DOHH2 (cell line): ENCODE data around the gene PGAM2.

Source experiments
- EZH2phosphoT487 ChIP-seq: fragments of 200-600 bp; sonication (generic); IDR thresholded peaks from 2 replicates; pipeline ENCODE4 v1.6.1; 2017; ENCODE audit warnings: borderline replicate concordance, mild to moderate bottlenecking, antibody characterized with exemption, low read length, moderate library complexity, mixed read lengths
- TF ChIP-seq, protein P1 (sequence below): fragments of 200-600 bp; sonication (generic); IDR thresholded peaks from one replicate; pipeline ENCODE4 v1.5.1; 2014; ENCODE audit warnings: antibody characterized with exemption, mild to moderate bottlenecking, low read depth, low read length; ENCODE audit not compliant: poor library complexity, severe bottlenecking

DNA sequence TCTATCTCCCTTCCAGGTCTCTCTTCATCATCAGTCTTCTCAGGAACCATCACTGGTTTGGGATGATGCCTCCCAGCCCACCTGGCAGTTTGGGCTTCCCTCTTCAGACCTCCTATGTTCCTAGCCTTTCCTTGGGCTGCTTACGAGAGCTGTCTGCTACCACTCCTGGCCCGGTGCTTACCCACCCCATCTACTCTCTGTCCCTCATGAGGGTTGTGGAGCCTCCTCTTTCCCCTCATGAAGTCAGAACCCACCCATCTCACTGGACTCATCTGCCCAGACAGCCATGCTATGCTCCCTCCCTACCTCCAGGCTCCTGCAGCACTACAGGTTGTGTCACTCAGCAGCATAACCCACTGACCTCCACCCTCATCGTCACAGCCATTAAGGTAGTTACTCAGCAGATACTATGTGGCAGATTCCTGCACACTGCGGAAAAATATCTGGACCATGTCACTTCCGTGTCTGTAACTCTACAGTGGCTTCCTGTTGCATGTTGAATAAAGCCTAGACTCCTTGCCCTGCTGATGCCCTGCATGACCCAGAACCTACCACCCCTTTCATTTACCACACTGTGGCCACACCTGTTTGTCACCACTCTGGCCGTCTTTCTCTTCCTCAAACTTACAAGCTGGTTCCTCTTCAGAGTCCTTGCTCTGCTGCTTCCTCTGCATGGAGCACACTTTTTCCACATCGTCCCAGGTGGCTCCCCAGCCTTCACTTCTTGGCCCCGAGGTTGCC lies 18.9 kb downstream of the PGAM2 start:
- TF ChIP-seq, protein P1, sequence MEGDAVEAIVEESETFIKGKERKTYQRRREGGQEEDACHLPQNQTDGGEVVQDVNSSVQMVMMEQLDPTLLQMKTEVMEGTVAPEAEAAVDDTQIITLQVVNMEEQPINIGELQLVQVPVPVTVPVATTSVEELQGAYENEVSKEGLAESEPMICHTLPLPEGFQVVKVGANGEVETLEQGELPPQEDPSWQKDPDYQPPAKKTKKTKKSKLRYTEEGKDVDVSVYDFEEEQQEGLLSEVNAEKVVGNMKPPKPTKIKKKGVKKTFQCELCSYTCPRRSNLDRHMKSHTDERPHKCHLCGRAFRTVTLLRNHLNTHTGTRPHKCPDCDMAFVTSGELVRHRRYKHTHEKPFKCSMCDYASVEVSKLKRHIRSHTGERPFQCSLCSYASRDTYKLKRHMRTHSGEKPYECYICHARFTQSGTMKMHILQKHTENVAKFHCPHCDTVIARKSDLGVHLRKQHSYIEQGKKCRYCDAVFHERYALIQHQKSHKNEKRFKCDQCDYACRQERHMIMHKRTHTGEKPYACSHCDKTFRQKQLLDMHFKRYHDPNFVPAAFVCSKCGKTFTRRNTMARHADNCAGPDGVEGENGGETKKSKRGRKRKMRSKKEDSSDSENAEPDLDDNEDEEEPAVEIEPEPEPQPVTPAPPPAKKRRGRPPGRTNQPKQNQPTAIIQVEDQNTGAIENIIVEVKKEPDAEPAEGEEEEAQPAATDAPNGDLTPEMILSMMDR, result no peak
- TF ChIP-seq EZH2phosphoT487, result no peak
